ENCODE results near the gene LYRM4.

Gene LYRM4

DNA sequence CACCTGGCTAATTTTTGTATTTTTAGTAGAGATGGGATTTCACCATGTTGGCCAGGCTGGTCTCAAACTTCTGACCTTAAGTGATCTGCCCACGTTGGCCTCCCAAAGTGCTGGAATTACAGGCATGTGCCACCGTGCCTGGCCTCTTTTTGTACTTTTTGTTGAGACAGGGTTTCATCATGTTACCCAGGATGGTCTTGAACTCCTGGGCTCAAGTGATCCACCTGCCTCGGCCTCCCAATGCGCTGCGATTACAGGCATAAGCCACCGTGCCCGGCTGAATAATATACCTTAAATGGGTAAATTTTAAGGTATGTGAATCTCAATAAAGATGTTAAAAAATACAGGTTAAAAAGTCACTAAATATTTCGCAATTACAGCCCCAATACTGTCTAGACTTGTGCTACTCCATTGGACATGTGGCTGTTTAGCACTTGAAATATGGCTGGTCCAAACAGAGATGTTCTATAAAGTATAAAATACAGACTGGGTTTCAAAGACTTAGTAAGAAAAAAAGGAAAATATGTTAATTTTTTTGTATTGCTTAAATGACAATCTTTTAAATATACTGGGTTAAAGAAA lies 133.6 kb downstream of the LYRM4 start:
- Histone ChIP-seq H3K4me3 (ENCODE audit: low read depth, low read length) (no peak overlapping the region), H3K27ac (ENCODE audit: extremely low read depth, low read depth, low read length) (no peak overlapping the region), H3K9me3 (ENCODE audit: control insufficient read depth, insufficient read depth, low read depth, low read length) (no peaks in the 10 kb centered on the region), H3K36me3 (ENCODE audit: control insufficient read depth in 2 of 2, insufficient read depth in 1 of 2, low read length in 2 of 2) (no peaks in the 10 kb centered on the region), H3K4me1 (ENCODE audit: control insufficient read depth, insufficient read depth, low read length) (no peaks in the 10 kb centered on the region)
- POLR2A ChIA-PET, result no interaction called here
- TF ChIP-seq ZFHX2 (tag by site-specific recombination; conservative IDR thresholded peaks at IDR 0.05) (no peak), ZNF302 (tag by site-specific recombination; IDR thresholded peaks at IDR 0.05; ENCODE audit: low read depth) (no peak)
- CTCF ChIA-PET, result interaction anchor here (0.7 kb wide), 1 partner anchor 8 kb away, joined by 3 read pairs; no protein-coding TSS in a partner anchor

DNA sequence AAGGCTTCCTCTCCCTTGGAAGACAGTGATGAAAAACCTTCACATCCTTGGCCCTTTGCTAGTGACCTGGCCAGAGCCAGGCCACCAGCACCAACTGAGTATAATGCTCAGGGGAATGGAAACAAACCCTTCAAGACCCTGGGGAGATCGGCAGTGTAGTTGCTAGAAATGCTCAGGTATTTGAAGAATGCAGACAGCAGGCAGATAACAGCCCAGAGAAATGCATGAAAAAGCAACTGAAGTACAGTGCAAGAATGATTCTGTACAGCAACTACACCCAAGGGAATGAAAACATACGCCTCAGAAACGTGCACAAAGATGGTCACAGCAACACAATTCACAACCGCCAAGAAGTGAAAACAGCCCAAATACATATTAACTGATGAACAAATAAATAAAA lies 134.5 kb downstream of the LYRM4 start:
- Histone ChIP-seq H3K4me3 (ENCODE audit: low read depth, low read length) (no peak overlapping the region), H3K36me3 (ENCODE audit: control insufficient read depth in 2 of 2, insufficient read depth in 1 of 2, low read length in 2 of 2) (no peaks in the 10 kb centered on the region), H3K4me1 (ENCODE audit: control insufficient read depth, insufficient read depth, low read length) (no peaks in the 10 kb centered on the region), H3K9me3 (ENCODE audit: control insufficient read depth, insufficient read depth, low read depth, low read length) (no peaks in the 10 kb centered on the region), H3K27ac (ENCODE audit: extremely low read depth, low read depth, low read length) (no peak overlapping the region)
- TF ChIP-seq ZNF544 (tag by site-specific recombination; IDR thresholded peaks at IDR 0.05) (no peak), ZNF19 (tag by site-specific recombination; IDR thresholded peaks at IDR 0.05; ENCODE audit: low read depth) (no peak), ZNF140 (tag by site-specific recombination; IDR thresholded peaks at IDR 0.05) (no peak), ZNF121 (tag by site-specific recombination; IDR thresholded peaks at IDR 0.05) (no peak), ZNF664 (tag by site-specific recombination; IDR thresholded peaks at IDR 0.05) (no peak), ZNF37A (tag by site-specific recombination; IDR thresholded peaks at IDR 0.05) (no peak), ZNF768 (tag by site-specific recombination; IDR thresholded peaks at IDR 0.05) (no peak), YY1 (tag by site-specific recombination; IDR thresholded peaks at IDR 0.05) (no peak)
- TF ChIP-seq, protein P1, sequence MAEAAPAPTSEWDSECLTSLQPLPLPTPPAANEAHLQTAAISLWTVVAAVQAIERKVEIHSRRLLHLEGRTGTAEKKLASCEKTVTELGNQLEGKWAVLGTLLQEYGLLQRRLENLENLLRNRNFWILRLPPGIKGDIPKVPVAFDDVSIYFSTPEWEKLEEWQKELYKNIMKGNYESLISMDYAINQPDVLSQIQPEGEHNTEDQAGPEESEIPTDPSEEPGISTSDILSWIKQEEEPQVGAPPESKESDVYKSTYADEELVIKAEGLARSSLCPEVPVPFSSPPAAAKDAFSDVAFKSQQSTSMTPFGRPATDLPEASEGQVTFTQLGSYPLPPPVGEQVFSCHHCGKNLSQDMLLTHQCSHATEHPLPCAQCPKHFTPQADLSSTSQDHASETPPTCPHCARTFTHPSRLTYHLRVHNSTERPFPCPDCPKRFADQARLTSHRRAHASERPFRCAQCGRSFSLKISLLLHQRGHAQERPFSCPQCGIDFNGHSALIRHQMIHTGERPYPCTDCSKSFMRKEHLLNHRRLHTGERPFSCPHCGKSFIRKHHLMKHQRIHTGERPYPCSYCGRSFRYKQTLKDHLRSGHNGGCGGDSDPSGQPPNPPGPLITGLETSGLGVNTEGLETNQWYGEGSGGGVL (tag by site-specific recombination; IDR thresholded peaks at IDR 0.05), result no peak
- ChIA-PET POLR2A (no interaction called here), CTCF (interaction anchor here (0.6 to 1.8 kb wide), 3 partner anchors 8 to 17 kb away, joined by 3 to 10 read pairs (median 3); no protein-coding TSS in a partner anchor)

DNA sequence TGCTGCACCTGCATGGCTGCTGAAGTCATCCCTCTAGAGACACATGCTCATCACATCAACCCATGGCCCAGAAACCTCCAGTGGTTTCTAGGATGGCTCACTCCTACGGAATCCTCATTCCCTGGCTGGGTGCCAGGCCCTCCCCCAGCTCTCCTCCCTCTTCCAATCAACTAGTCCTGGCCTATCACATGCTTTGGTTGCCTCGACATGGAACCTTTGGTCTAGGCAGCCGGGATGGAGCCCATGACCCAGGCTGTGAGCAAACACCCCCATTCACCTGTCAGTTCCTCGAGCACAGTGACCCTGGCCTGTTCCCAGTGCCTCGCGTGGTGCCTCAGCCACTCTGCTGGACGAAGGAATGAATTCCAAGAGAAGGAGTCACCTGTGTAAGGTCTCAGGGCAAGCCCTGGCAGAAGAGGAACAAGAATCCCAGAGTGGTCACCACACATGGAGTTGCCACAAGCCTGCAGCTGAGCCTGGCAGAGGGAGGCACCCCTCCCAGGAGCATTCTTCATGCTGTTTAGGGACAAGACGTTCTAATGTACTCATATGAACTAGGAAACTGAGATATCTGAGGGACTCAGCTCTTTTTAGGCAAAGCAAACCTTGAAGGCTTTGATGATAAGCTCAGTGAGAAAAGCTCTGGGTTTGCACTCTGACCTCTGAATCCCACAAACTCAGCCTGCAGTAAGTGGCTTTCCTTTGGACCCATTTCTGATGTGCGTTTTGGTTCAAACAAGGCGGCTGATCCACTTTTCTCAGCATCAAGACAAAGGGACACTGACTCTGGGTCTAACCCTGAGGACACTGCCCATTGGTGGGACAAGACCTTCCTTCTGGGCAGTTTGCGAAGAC lies 135.4 kb downstream of the LYRM4 start:
- no peak overlapping the region for H3K4me3 ChIP-seq (ENCODE audit: low read depth, low read length)
- H3K4me1 ChIP-seq (ENCODE audit: control insufficient read depth, insufficient read depth, low read length), result no peaks in the 10 kb centered on the region
- CTCF ChIA-PET, result interaction anchor here (0.8 to 1.8 kb wide), 2 partner anchors 9 to 18 kb away, joined by 3 to 10 read pairs; no protein-coding TSS in a partner anchor
- no peaks in the 10 kb centered on the region for H3K9me3 ChIP-seq (ENCODE audit: control insufficient read depth, insufficient read depth, low read depth, low read length)
- POLR2A ChIA-PET, result no interaction called here
- no peaks in the 10 kb centered on the region for H3K36me3 ChIP-seq (ENCODE audit: control insufficient read depth in 2 of 2, insufficient read depth in 1 of 2, low read length in 2 of 2)
- no peak overlapping the region for H3K27ac ChIP-seq (ENCODE audit: extremely low read depth, low read depth, low read length)
- TF ChIP-seq, protein P2, sequence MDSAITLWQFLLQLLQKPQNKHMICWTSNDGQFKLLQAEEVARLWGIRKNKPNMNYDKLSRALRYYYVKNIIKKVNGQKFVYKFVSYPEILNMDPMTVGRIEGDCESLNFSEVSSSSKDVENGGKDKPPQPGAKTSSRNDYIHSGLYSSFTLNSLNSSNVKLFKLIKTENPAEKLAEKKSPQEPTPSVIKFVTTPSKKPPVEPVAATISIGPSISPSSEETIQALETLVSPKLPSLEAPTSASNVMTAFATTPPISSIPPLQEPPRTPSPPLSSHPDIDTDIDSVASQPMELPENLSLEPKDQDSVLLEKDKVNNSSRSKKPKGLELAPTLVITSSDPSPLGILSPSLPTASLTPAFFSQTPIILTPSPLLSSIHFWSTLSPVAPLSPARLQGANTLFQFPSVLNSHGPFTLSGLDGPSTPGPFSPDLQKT (IDR thresholded peaks at IDR 0.05; ENCODE audit: borderline replicate concordance, low read depth, low read length), result no peak
- TF ChIP-seq ZNF571 (tag by site-specific recombination; IDR thresholded peaks at IDR 0.05) (no peak), ZNF830 (tag by site-specific recombination; IDR thresholded peaks at IDR 0.05; ENCODE audit: low read depth) (no peak), ZNF426 (tag by site-specific recombination; IDR thresholded peaks at IDR 0.05) (no peak), ZNF768 (tag by site-specific recombination; IDR thresholded peaks at IDR 0.05) (no peak), ZNF175 (tag by site-specific recombination; IDR thresholded peaks at IDR 0.05) (no peak), ZNF404 (tag by site-specific recombination; IDR thresholded peaks at IDR 0.05) (no peak), SETDB1 (IDR thresholded peaks at IDR 0.05; ENCODE audit: insufficient read length, low read length) (no peak), ZNF302 (tag by site-specific recombination; IDR thresholded peaks at IDR 0.05; ENCODE audit: low read depth) (no peak), ZNF239 (tag by site-specific recombination; IDR thresholded peaks at IDR 0.05) (no peak)
- TF ChIP-seq, protein P3, sequence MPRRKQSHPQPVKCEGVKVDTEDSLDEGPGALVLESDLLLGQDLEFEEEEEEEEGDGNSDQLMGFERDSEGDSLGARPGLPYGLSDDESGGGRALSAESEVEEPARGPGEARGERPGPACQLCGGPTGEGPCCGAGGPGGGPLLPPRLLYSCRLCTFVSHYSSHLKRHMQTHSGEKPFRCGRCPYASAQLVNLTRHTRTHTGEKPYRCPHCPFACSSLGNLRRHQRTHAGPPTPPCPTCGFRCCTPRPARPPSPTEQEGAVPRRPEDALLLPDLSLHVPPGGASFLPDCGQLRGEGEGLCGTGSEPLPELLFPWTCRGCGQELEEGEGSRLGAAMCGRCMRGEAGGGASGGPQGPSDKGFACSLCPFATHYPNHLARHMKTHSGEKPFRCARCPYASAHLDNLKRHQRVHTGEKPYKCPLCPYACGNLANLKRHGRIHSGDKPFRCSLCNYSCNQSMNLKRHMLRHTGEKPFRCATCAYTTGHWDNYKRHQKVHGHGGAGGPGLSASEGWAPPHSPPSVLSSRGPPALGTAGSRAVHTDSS (tag by site-specific recombination; IDR thresholded peaks at IDR 0.05), result no peak
- TF ChIP-seq, protein P4, sequence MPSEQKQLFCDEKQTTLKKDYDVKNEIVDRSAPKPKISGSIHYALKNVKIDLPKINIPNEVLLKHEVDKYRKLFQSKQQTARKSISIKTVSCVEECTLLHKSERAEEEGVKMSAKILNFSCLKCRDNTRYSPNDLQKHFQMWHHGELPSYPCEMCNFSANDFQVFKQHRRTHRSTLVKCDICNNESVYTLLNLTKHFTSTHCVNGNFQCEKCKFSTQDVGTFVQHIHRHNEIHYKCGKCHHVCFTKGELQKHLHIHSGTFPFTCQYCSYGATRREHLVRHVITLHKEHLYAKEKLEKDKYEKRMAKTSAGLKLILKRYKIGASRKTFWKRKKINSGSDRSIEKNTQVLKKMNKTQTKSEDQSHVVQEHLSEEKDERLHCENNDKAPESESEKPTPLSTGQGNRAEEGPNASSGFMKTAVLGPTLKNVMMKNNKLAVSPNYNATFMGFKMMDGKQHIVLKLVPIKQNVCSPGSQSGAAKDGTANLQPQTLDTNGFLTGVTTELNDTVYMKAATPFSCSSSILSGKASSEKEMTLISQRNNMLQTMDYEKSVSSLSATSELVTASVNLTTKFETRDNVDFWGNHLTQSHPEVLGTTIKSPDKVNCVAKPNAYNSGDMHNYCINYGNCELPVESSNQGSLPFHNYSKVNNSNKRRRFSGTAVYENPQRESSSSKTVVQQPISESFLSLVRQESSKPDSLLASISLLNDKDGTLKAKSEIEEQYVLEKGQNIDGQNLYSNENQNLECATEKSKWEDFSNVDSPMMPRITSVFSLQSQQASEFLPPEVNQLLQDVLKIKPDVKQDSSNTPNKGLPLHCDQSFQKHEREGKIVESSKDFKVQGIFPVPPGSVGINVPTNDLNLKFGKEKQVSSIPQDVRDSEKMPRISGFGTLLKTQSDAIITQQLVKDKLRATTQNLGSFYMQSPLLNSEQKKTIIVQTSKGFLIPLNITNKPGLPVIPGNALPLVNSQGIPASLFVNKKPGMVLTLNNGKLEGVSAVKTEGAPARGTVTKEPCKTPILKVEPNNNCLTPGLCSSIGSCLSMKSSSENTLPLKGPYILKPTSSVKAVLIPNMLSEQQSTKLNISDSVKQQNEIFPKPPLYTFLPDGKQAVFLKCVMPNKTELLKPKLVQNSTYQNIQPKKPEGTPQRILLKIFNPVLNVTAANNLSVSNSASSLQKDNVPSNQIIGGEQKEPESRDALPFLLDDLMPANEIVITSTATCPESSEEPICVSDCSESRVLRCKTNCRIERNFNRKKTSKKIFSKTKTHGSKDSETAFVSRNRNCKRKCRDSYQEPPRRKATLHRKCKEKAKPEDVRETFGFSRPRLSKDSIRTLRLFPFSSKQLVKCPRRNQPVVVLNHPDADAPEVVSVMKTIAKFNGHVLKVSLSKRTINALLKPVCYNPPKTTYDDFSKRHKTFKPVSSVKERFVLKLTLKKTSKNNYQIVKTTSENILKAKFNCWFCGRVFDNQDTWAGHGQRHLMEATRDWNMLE (tag by site-specific recombination; conservative IDR thresholded peaks at IDR 0.05; ENCODE audit: low read depth), result no peak

All from HEK293 (cell line).